Ovary (tissue), 9 donors: ENCODE measurements around the gene CFAP251. TPM values are rescaled to one million over a fixed set of nuclear protein-coding genes. Genes with fewer than 3 reads are reported as not detected.

Experiments used
- DNase-seq, 5 donors: peaks; one replicate each; pipeline ENCODE4 v3.0.0-alpha.2; 2019 to 2020
- H3K27ac ChIP-seq, 2 donors: fragments of 200-600 bp; one replicate each; pipeline versions ENCODE4 v1.5.1 to v1.8.0; 2019 to 2022
- H3K27me3 ChIP-seq: fragments of 200-600 bp; one replicate; pipeline ENCODE4 v1.8.0; 2022
- H3K36me3 ChIP-seq: fragments of 200-600 bp; sonication (generic); one replicate; pipeline ENCODE4 v1.5.1; 2019
- H3K4me1 ChIP-seq: one replicate; pipeline ENCODE4 v1.8.1; 2013; ENCODE audit warnings: mild to moderate bottlenecking, moderate library complexity; ENCODE audit not compliant: insufficient read depth
- H3K4me3 ChIP-seq: fragments of 200-600 bp; sonication (generic); one replicate; pipeline ENCODE4 v1.5.1; 2017
- H3K9me3 ChIP-seq, 2 donors: fragments of 200-600 bp in 1 of 2; sonication (generic) in 1 of 2; one replicate each; pipeline versions ENCODE4 v1.5.1 to v1.8.1; 2013 to 2019; ENCODE audit warnings: mild to moderate bottlenecking in 1 of 2, moderate library complexity in 1 of 2
- EP300 ChIP-seq: sonication (generic); formaldehyde crosslinking; IDR thresholded peaks from one replicate; pipeline ENCODE4 v1.6.1; 2017; ENCODE audit warnings: antibody characterized with exemption
- POLR2A ChIP-seq: fragments of 450-650 bp; IDR thresholded peaks from one replicate; pipeline ENCODE4 v1.6.1; 2017; ENCODE audit warnings: antibody characterized with exemption, mild to moderate bottlenecking, moderate library complexity
- whole genome bisulfite sequencing, 3 donors: extraction: QIAGEN DNeasy Blood & Tissue Kit in 1 of 3; methylation state at CpG; one replicate each; pipeline versions ENCODE4 v1.1.5 to v1.1.7; 2013 to 2017; 5-methylcytosine and 5-hydroxymethylcytosine counted together
- intact Hi-C, 4 donors: fragments of 100-400 bp; cut with DNase I; formaldehyde crosslinking; loops; one replicate each; pipeline versions ENCODE4 v1.11.0 to v1.15.1; 2022 to 2023
- polyA plus RNA-seq, 2 donors: library from polyadenylated mRNA; stranded (reverse); fragments of 200-250 nt in 1 of 2; fragments of 350-450 nt in 1 of 2; fragmentation: Illumina TruSeq in 1 of 2; extraction: RNeasy Lipid Tissue Mini Kit (QIAGEN cat#74804) in 1 of 2; gene quantifications; one replicate each; pipeline ENCODE4 v1.2.3, GENCODE V29; 2013 to 2014
- total RNA-seq, 7 donors: library from RNA; depleted of rRNA in 2 of 7; stranded (reverse); fragments of >200 nt in 2 of 7; fragmentation: NEBNext Ultra II Directional in 3 of 7; extraction: Animal tissue kit (Norgen Biotek cat#: 25700) in 3 of 7; gene quantifications; one replicate each; pipeline versions ENCODE4 v1.1.0 to v1.2.4, GENCODE V29; 2016 to 2023
- TF ChIP-seq, protein P1 (sequence below), 3 donors: fragments of 450-650 bp in 2 of 3; fragments of 200-600 bp in 1 of 3; IDR thresholded peaks; one replicate each; pipeline versions ENCODE4 v1.5.1 to v1.8.0; 2016 to 2022; ENCODE audit warnings: antibody characterized with exemption in 3 of 3, mild to moderate bottlenecking in 1 of 3
- donor health status: DM: no; HTN: no; CAD: no; lungs with moderate emphysema.
- donor health status: DM: no; HTN: no; CAD: no.
- donor health status: Bipolar disorder and iron deficiency.
- donor health status: DM: yes; HTN: yes; CAD: no.
- donor health status: DM: no; HTN: no; CAD: no.
- donor health status: DM: yes; HTN: yes; CAD: no.

Gene CFAP251
- total and polyA plus RNA-seq, 9 donors: 1.2 to 28.7 (median 5.5) TPM

GRCh38 chr12:122024132-122024785 is 105.9 kb downstream of the CFAP251 start:
- no peaks in the 10 kb centered on the region for H3K9me3 ChIP-seq
- peak overlapping the region; percentile 78 for H3K4me3 ChIP-seq
- intact Hi-C loops: no loop called here
- H3K27me3 ChIP-seq: no peaks in the 10 kb centered on the region
- H3K27ac ChIP-seq: peak overlapping the region; percentile 79 to 87
- peaks cover 2% of the 10 kb centered on the region for H3K4me1 ChIP-seq
- no peaks in the 10 kb centered on the region for H3K36me3 ChIP-seq
- TF ChIP-seq, protein P1, sequence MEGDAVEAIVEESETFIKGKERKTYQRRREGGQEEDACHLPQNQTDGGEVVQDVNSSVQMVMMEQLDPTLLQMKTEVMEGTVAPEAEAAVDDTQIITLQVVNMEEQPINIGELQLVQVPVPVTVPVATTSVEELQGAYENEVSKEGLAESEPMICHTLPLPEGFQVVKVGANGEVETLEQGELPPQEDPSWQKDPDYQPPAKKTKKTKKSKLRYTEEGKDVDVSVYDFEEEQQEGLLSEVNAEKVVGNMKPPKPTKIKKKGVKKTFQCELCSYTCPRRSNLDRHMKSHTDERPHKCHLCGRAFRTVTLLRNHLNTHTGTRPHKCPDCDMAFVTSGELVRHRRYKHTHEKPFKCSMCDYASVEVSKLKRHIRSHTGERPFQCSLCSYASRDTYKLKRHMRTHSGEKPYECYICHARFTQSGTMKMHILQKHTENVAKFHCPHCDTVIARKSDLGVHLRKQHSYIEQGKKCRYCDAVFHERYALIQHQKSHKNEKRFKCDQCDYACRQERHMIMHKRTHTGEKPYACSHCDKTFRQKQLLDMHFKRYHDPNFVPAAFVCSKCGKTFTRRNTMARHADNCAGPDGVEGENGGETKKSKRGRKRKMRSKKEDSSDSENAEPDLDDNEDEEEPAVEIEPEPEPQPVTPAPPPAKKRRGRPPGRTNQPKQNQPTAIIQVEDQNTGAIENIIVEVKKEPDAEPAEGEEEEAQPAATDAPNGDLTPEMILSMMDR (IDR thresholded peaks at IDR 0.05): no peak
- TF ChIP-seq EP300: no peak
- no peak for TF ChIP-seq POLR2A
- no peak for DNase-seq
- 47 to 66% (median 52%) methylated on average over 16 of the region's 16 CpGs for WGBS, 3 donors

- DNase-seq: no peak
- WGBS, 3 donors: 95 to 98% (median 97%) methylated on average over 7 of the region's 7 CpGs
- Histone ChIP-seq H3K4me1 (peaks cover 5% of the 10 kb centered on the region), H3K36me3 (no peaks in the 10 kb centered on the region), H3K27ac (no peak overlapping the region), H3K9me3 (no peaks in the 10 kb centered on the region), H3K27me3 (no peaks in the 10 kb centered on the region), H3K4me3 (no peak overlapping the region)
- intact Hi-C loops: no loop called here
- TF ChIP-seq POLR2A (no peak), EP300 (no peak)
- TF ChIP-seq, protein P1 (IDR thresholded peaks at IDR 0.05): no peak
Observed at GRCh38 chr12:122026706-122027333, 108.4 kb downstream of the CFAP251 start.

- no peak overlapping the region for H3K4me3 ChIP-seq
- H3K27ac ChIP-seq: no peak overlapping the region
- no peaks in the 10 kb centered on the region for H3K27me3 ChIP-seq
- intact Hi-C loops: no loop called here
- TF ChIP-seq, protein P1 (IDR thresholded peaks at IDR 0.05): no peak
- TF ChIP-seq POLR2A: no peak
- no peak for TF ChIP-seq EP300
- peaks cover 5% of the 10 kb centered on the region for H3K4me1 ChIP-seq
- no peaks in the 10 kb centered on the region for H3K36me3 ChIP-seq
- no peak for DNase-seq
- H3K9me3 ChIP-seq: no peaks in the 10 kb centered on the region
- 86 to 90% (median 90%) methylated on average over 12 of the region's 12 CpGs for WGBS, 3 donors
Observed at GRCh38 chr12:122028165-122028904, 109.9 kb downstream of the CFAP251 start.

GRCh38 chr12:122028905-122029560 is 110.6 kb downstream of the CFAP251 start:
- Histone ChIP-seq H3K36me3 (no peaks in the 10 kb centered on the region), H3K27me3 (no peaks in the 10 kb centered on the region), H3K4me3 (no peak overlapping the region), H3K27ac (no peak overlapping the region), H3K9me3 (no peaks in the 10 kb centered on the region), H3K4me1 (peaks cover 5% of the 10 kb centered on the region)
- WGBS, 3 donors: 86 to 91% (median 87%) methylated on average over 23 of the region's 23 CpGs
- DNase-seq: no peak
- intact Hi-C loops: no loop called here
- TF ChIP-seq, protein P1 (IDR thresholded peaks at IDR 0.05): no peak
- TF ChIP-seq POLR2A: no peak
- TF ChIP-seq EP300: no peak
